ENCODE results near the gene SYTL3. TPM values are rescaled to one million over a fixed set of nuclear protein-coding genes. Genes with fewer than 3 reads are reported as not detected.
"Not testable (repeated sequence)": the region's sequence is repeated elsewhere in the genome, so short reads cannot be mapped to it uniquely, and the experiment has no call there.

Gene SYTL3
- total RNA-seq, 1 donor from 2014 or later: 6.0 TPM

DNA sequence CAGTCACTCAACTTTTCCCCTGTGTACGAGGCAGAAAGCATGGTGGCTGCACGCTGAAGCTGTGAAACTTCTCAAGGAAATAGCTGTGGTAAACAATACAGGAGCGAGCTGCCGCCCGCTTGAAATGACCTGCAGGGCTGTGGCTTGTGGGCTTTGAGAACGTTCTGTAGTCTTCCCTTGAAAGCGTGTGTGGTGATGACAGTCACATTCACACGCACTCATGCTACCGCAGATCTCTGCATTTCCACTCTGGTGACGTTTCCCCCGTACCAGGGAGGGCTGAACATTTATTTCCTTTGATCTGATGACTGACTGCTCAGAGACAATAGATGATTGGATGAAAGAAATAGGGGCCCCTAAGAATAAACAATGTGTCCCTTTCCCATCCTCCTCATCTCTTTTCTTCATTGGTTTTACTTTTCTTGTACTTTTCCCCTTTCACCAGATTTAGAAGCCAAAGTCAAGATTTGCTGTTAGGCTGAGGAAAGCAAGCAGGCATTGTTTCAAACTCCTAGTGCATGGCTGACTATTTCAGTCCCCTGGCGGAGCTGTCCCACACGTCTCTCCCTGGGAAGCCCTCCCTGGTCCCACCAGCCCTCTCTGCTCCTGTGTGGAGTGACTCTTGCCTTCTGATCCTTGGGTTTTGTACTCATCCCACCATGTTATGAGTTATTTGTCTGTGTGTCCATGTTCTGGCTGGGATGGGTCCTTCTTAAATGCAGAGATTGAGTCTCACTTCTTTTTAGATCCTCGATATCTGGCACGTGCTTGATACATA, 3.9 kb downstream of the SYTL3 start:
- H3K36me3 Mint-ChIP-seq (ENCODE audit: low read depth): no peaks in the 10 kb centered on the region
- POLR2A ChIA-PET: interaction anchor here (0.7 to 1.6 kb wide), 3 partner anchors 9 to 1076 kb away, joined by 3 to 8 read pairs (median 4); partner anchors contain the start of gene DYNLT1
- intact Hi-C loops (cut with micrococcal nuclease): loop anchor here (2.0 kb wide), 1 partner anchor 13 kb away; no protein-coding TSS in a partner anchor
- DNase-seq: no peak
- ATAC-seq (ENCODE audit: low read depth): no peak
- H3K4me3 Mint-ChIP-seq: peak overlapping the region; percentile 36
- TF ChIP-seq, protein P1, sequence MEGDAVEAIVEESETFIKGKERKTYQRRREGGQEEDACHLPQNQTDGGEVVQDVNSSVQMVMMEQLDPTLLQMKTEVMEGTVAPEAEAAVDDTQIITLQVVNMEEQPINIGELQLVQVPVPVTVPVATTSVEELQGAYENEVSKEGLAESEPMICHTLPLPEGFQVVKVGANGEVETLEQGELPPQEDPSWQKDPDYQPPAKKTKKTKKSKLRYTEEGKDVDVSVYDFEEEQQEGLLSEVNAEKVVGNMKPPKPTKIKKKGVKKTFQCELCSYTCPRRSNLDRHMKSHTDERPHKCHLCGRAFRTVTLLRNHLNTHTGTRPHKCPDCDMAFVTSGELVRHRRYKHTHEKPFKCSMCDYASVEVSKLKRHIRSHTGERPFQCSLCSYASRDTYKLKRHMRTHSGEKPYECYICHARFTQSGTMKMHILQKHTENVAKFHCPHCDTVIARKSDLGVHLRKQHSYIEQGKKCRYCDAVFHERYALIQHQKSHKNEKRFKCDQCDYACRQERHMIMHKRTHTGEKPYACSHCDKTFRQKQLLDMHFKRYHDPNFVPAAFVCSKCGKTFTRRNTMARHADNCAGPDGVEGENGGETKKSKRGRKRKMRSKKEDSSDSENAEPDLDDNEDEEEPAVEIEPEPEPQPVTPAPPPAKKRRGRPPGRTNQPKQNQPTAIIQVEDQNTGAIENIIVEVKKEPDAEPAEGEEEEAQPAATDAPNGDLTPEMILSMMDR (IDR thresholded peaks at IDR 0.05): no peak
- peaks cover 35% of the 10 kb centered on the region for H3K4me1 Mint-ChIP-seq
- peaks cover 12% of the 10 kb centered on the region for H3K27me3 Mint-ChIP-seq
- H3K27ac Mint-ChIP-seq: no peak overlapping the region
- H3K9me3 Mint-ChIP-seq: no peaks in the 10 kb centered on the region
- CTCF ChIA-PET: no interaction called here

DNA sequence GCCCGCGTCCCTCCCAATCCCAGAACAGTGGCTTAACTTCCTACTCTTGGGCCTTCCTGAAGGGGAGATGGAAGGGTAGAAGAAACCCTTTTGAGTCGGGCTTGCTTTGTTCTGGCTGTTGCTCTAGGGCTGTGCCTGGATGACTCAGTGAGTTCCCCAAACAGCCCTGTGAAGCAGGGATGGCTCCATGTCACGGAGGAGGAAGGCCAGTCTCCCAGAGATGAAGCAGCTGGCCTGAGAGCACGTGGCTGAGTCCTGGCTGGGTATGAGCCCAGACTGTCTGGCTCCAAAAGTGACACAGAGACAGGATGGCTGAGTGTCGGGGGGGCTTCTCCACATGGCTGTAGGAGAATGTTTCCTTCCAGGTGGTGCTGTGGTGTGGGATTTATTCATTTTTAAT, 4.6 kb downstream of the SYTL3 start:
- TF ChIP-seq, protein P1 (IDR thresholded peaks at IDR 0.05): no peak
- no peaks in the 10 kb centered on the region for H3K36me3 Mint-ChIP-seq (ENCODE audit: low read depth)
- H3K4me3 Mint-ChIP-seq: no peak overlapping the region
- H3K27ac Mint-ChIP-seq: no peak overlapping the region
- intact Hi-C loops (cut with micrococcal nuclease): no loop called here
- H3K27me3 Mint-ChIP-seq: peaks cover 12% of the 10 kb centered on the region
- DNase-seq (no peak), ATAC-seq (ENCODE audit: low read depth) (no peak)
- H3K9me3 Mint-ChIP-seq: no peaks in the 10 kb centered on the region
- CTCF ChIA-PET: interaction anchor here (1.1 kb wide), 1 partner anchor 434 kb away, joined by 4 read pairs; no protein-coding TSS in a partner anchor
- H3K4me1 Mint-ChIP-seq: peaks cover 27% of the 10 kb centered on the region
- POLR2A ChIA-PET: no interaction called here

DNA sequence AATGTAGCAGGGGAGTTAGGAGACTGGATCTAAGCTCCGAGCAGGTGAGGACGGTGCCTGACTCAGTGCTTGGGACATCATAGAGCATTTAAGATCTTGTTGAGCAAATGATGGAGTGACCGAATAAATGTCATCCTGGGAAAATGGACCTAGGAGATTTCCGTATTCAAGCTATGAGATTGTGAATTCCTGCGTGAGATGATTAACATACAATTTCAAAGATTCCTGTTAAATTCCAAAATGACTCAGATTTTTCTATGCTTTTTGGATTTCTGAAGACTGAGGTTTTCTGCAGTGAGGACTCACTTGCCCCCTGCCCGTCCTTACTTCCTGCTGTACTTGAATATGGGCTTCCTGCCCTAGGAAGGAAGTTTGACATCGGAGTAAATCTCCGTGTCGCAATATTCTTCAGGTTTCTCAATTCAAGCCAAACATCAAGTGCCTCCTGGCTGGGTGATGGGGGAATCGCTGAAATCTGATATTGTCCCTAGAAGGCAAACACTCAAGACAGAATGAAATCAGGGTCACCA, 5.2 kb downstream of the SYTL3 start:
- no peak for ATAC-seq (ENCODE audit: low read depth)

DNA sequence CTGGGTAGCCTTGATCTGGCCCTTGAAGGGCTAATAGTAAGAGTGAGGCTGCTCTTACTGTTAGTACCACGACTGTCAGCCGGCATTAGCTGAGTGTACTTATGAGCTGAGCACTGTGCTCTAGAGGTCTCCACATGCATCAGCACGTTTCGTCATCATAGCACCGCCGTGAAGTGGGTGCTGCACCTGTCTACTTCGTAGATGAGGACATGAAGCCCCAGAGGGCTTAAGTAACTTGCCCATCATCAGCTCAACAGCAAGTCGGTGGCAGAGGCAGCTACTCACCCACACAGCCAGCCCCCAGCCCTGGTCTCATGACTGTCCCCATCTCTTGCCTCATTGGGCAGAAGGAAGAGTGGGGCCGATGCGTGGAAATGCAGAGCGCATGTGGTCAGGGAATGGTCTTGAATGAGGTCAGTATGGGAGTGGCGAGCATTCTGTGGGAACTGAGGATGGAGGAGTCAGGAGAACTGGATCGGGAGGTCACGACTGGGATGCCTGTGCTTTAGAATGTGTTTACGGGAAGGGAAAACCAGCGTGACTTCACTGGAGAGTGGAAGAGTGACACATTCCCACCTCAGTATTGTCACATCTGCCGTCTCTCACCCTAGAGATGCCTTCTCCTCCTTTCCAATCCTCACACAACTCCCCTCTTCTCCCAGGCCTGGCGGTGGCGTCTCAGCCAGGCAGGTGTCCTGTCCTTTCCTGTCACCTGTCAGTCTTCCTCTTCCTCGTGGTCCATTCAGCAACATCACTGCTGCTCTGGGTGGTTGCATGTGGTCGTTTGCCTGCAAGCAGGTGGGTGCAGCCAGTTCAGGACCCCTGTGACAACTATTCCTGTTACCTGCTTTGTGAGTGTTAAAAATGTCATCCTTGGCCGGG, 6.0 kb downstream of the SYTL3 start:
- Mint-ChIP-seq H3K4me1 (peaks cover 25% of the 10 kb centered on the region), H3K9me3 (no peaks in the 10 kb centered on the region), H3K36me3 (ENCODE audit: low read depth) (no peaks in the 10 kb centered on the region), H3K27ac (no peak overlapping the region), H3K27me3 (peaks cover 12% of the 10 kb centered on the region), H3K4me3 (no peak overlapping the region)
- ATAC-seq (ENCODE audit: low read depth) (no peak), DNase-seq (no peak)
- POLR2A ChIA-PET: no interaction called here
- CTCF ChIA-PET: interaction anchor here (1.1 to 1.2 kb wide), 2 partner anchors 35 to 435 kb away, joined by 4 to 6 read pairs; no protein-coding TSS in a partner anchor
- intact Hi-C loops (cut with micrococcal nuclease): no loop called here
- TF ChIP-seq, protein P1 (IDR thresholded peaks at IDR 0.05): no peak

More for the DNA sequence above, 5.2 kb downstream of the SYTL3 start:
- Mint-ChIP-seq H3K9me3 (no peaks in the 10 kb centered on the region), H3K4me1 (peaks cover 23% of the 10 kb centered on the region), H3K27ac (no peak overlapping the region), H3K36me3 (ENCODE audit: low read depth) (no peaks in the 10 kb centered on the region), H3K4me3 (no peak overlapping the region), H3K27me3 (peaks cover 12% of the 10 kb centered on the region)
- intact Hi-C loops (cut with micrococcal nuclease): no loop called here
- DNase-seq: no peak
- ChIA-PET CTCF (interaction anchor here (1.1 to 1.2 kb wide), 2 partner anchors 36 to 434 kb away, joined by 4 to 6 read pairs; no protein-coding TSS in a partner anchor), POLR2A (no interaction called here)
- TF ChIP-seq, protein P1 (IDR thresholded peaks at IDR 0.05): no peak

DNA sequence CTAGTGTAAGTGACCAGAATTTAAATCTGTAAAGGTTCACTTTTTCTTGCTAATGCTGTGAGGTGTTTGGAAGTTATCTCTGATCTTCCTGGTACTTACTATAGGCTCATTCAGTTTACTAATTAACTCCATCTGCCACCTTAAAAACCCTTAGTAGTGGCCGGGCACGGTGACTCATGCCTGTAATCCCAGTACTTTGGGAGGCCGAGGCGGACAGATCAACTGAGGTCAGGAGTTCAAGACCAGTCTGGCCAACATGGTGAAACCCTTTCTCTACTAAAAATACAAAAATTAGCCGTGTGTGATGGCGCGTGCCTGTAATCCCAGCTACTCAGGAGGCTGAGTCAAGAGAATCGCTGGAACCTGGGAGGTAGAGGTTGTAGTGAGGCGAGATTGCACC, 7.1 kb downstream of the SYTL3 start:
- H3K4me3 Mint-ChIP-seq; POLR2A ChIA-PET; ATAC-seq (ENCODE audit: low read depth); H3K9me3 Mint-ChIP-seq; H3K27ac Mint-ChIP-seq; intact Hi-C loops (cut with micrococcal nuclease); H3K36me3 Mint-ChIP-seq (ENCODE audit: low read depth); DNase-seq; CTCF ChIA-PET: not testable (repeated sequence)
- Mint-ChIP-seq H3K4me1 (peaks cover 23% of the 10 kb centered on the region), H3K27me3 (peaks cover 12% of the 10 kb centered on the region)

All from activated B cell treated with CpG ODN at 0.5 μM for 24 hours (primary cell).